ENCODE results near the gene PCGF3.
A peak's percentile ranks its signal among the peaks of the same experiment; 100 is the strongest.
"Not testable (repeated sequence)": the region's sequence is repeated elsewhere in the genome, so short reads cannot be mapped to it uniquely, and the experiment has no call there.

PCGF3 gene

DNA sequence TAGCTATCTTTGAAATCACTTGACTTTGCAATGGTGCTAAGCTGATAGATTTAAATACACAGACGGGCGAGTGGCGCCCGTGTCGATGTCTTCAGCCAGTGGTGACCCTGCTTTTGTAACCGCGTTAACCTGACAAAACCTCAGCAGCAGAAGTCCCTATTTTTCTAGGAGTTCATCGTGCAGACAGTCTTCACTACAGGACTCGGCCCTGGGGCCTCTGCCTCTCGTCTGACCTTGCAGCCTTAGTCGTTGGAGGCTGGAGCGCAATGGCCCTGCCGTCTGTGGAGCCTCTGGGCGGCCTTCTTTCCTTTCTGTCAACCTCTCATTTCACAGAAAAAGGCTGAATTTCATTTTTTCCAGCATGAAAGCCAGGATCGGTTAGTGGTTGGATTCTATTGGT, 62.4 kb downstream of the PCGF3 start:
- DNase-seq = no peak

DNA sequence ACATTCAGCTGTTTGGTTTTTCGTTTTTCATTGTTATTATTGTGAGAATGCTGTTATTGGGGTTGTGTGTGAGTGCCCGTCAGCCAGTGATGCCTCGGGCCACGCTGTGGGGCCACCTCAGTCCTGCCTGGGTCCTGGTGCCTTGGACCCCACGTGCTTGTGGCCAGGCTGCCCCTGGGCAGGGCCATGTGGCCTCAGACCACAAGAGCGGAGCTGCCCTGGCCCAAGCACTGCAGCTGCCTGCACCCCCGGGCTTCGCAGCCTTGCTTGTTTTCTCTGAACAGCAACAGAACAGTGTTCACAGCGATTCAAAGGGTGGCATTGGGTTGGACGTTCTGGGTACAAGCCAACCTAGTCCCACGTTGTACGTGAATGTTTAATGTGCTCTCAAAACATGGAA, 63.4 kb downstream of the PCGF3 start:
- no peak for DNase-seq

DNA sequence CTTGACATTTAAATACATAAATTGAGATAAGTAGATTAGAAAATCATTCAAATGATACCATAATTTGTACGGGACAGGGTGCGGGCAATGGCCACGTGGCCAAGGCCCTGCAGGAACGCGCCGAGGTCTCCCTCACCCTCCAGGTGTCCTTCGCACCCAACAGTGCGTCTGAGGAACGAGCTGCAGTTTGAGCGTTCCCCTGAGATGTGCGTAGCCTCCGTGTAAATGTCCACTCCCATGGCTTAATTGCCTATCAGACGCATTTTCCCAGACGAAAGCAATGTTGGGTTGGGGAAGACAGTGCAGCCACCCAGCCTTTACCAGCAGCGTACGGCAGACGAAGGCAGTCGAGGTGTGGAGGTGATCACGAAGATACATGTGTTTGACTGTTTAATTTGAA, 63.9 kb downstream of the PCGF3 start:
- no peak for DNase-seq

DNA sequence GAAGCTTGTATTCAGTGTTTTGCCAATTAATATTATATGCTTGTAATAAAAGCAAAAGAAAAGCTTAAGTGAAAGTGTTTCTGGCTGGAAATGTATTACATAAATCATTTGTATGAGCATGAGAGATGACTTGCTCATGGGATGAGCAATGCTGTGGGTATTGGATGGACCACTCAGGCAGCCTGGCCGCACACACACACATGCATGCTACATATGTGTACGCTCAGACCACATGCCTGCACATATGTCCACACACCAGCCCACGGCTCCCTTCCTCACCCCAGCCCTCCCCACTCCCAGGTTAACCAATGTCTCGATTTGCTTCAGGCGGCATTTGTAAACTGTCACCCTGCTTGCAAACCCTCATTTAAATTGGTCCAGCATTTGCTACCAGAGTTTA, 64.4 kb downstream of the PCGF3 start:
- no peak for DNase-seq

DNA sequence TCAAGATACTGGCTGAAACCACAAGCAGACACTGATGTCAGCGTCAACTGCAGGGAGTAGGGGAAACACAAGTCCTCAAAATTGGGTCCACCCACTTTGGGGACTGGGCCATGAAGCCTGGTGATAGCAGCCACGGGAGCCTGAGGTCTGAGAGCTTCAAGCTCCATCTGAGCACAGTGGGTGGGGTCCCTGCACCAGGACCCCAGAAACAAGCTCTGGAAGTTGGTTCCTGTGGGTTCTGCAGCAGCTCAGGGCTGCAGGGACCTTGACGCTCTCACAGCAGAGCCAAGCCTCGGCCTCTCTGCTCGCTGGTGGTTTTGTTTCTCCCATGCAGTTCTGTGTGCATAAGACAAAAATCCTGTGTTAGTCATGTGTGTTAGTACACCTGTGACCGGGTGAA, 65.8 kb downstream of the PCGF3 start:
- no peak for DNase-seq

DNA sequence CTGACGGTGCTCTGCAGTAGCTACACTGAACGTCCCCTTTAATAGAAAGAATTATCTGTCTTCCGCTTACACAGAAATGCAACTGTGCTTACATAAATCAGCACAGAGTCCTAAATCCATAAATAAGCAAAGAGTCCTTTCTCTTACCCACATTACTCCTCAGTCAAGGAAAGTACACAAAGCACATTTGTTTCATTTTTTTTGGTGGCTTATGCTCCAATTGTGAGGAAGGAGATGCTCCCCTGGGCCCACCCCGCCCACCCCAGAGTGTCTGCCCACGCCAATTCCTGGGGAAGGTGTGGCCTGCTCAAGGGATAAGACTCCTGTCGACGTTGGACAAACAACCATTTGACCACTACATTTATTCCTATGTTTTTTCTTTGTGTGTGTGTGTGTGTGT, 66.5 kb downstream of the PCGF3 start:
- DNase-seq = no peak

DNA sequence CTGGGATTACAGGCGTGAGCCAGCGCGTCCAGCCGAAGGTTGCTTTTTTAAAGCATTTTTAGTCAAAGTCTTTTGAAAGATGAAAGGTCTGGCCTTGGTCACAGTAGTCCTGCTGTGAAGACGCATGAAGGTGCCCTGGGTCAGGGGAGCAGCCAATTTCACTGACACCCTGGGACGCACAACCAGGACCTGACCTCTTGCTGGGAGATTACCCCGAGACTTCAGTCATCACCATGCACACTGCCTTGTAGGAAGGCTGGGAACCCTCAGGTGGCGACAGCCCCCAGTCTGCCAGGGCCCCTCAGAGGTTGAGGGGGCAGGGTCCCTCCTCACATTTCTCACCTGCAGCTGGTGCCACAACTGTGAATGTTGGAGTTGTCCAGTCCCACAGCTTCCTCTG, 67.1 kb downstream of the PCGF3 start:
- DNase-seq = no peak

DNA sequence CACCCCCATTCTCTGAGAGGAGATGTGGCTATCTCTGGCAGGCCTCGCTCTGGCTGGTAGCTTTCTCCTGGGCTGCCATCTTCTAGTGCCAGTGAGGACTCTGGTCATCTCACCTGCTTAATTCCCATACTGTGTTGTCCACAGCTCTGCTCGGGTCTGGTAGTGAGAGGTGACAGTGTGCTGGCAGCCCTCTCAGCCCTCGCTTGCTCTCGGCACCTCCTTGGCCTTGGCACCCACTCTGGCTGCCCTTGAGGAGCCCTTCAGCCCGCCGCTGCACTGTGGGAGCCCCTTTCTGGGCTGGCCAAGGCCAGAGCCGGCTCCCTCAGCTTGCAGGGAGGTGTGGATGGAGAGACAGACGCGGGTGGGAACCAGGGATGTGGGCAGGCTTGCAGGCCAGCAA, 67.6 kb downstream of the PCGF3 start:
- DNase-seq = no peak

DNA sequence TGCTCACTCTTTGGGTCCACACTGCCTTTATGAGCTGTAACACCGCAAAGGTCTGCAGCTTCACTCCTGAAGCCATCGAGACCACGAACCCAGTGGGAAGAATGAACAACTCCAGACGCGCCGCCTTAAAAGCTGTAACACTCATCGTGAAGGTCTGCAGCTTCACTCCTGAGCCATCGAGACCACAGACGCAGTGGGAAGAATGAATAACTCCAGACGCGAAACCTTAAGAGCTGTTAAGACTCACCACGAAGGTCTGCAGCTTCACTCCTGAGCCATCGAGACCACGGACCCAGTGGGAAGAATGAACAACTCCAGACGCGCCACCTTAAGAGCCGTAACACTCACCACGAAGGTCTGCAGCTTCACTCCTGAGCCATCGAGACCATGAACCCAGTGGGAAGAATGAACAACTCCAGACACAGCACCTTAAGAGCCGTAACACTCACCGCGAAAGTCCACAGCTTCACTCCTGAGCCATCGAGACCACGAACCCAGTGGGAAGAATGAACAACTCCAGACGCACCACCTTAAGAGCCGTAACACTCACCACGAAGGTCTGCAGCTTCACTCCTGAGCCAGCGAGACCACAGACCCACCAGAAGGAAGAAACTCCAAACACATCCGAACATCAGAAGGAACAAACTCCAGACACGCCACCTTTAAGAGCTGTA, 68.9 kb downstream of the PCGF3 start:
- DNase-seq = not testable (repeated sequence)

DNA sequence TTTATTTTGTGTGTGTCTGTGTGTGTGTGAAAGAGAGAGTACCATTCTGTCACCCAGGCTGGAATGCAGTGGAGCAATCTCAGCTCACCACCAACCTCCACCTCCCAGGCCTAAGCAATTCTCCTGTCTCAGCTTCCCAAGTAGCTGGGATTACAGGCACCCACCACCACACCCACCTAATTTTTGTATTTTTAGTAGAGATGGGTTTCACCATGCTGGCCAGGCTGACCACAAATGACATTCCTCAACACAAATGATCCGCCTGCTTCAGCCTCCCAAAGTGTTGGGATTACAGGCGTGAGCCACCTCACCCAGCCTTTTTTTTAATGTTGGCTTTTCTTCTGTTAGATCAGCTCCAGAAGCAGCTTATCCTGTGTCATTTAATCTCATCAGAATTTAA, 69.9 kb downstream of the PCGF3 start:
- DNase-seq = not testable (repeated sequence)

DNA sequence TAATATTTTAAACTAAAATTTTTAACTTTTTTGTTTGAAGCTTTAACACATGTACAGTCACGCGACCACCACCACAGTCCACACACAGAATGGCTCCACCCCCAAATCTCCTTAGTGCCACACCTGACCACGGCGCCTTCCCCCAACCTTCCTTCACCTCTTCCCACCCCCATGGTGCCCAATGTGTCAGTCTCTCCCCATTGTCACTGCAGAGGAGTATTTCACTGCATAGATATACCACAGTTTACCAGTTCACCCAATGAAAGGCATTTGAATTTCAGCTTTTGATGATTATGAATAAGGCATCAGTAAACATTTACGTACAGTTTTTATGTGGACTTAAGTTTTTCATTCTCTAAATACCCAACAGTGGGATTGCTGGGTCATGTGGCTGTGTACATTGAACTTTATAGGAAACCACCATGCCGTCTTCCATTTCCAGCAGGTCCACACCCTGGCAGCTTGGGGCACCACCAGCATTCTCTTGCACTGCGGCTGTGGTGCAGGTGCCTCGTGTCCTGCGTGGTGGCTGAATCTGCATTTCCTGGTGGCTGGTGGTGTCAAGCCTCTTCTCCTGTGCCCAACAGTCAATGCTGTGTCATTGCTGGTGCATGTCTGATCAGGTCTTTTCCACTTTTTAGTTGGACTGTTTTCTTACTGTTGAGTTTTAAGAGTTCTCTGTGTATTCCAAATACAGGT, 71.3 kb downstream of the PCGF3 start:
- no peak for DNase-seq

DNA sequence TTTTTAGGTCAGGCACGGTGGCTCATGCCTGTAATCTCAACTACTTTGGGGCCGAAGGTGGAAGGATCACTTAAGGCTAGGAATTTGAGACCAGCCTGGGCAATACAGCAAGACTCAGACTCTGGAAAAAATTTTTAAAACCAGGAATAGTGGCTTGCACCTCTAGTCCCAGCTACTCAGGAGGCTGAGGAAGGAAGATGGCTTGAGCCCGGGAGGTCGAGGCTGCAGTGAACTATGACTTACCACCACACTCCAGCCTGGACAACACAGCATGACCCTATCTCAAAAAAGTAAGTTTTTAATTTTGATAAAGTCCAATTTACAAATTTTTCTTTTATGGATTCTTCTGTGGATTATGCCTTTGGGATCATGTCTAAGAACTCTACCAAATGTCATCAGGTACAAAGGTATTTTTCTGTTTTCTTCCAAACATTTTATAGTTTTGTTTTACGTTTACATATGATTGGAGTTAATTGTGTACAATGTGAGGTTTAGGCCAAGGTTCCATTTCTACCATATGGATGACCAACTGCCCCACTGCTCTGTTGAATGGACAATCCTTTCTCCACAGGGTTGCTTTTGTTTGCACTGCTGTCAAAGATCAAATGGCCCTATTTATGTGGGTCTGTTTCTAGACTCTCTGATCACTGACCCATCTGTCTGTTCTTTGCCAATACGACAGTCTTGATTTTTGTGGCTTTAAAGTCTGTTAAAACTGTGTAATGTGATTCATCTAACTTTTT, 72.1 kb downstream of the PCGF3 start:
- DNase-seq = no peak

DNA sequence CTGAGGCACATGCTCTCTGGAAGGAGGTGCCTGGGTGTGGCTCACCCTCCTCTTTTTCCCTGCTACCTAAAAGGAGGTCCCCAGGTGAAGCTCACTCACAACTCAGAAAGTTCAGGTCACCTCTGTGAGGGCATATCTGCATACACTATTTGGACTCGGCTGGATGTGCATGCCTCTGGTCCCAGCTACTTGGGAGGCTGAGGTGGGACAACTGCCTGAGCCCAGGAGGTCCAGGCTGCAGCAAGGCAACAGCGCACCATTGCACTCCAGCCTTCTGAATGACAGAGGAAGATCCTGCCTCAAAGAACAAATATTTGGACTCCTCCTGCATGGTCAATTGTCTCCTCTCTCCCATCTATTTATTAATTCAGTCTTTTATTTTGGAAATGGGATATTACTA, 73.9 kb downstream of the PCGF3 start:
- DNase-seq = no peak

DNA sequence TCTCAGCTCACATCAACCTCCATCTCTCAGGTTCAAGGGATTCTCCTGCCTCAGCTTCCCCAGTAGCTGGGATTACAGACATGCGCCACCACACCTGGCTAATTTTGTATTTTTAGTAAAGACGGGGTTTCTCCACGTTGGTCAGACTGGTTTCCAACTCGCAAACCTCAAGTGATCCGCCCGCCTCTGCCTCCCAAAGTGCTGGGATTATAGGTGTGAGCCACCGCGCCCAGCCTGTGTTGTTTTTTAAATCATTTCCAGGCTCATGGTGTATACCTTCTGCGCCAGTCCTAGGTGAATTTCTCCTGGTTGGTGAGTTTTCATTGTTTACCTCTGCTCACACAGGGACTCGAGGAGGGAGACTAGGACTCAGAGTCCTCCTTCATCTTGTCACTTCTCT, 74.6 kb downstream of the PCGF3 start:
- not testable (repeated sequence) for DNase-seq

DNA sequence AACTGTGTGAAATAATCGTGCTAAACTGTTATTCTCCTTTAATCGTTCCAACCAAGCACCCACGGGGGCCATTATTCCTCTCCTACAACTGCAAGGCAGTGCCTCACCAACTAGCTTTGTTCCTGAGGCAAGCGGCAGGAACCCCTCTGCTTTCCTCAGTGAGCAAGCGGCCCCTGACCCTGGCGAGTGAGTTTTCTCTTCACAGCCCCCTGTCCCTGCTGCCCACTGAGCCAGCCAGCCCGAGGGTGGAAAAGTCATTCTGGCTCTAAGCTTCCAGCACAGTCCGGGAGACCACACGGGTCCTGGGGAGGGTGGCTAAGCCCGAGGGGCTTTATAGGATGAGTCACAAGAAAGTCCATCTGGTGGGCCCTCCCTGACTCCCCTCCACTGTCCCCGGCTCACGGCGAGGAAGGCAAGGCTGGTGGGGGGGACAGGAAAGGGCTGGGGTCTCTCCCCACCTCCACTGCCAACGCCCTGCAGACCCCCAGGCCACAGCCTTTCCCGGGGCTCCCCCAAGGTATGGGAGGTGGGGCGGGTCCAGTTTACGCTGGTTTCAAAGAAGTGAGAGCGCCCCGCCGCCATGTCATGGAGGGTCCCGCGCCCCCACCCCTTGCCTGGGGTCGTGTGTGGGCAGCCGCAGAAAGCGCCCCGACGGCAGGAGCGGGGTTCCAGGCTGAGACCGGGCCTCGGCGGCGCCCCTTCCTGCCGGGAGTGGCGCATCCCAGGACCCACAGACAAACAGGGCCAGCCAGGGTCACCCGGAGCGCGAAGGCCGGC, 75.3 kb downstream of the PCGF3 start:
- DNase-seq = no peak

DNA sequence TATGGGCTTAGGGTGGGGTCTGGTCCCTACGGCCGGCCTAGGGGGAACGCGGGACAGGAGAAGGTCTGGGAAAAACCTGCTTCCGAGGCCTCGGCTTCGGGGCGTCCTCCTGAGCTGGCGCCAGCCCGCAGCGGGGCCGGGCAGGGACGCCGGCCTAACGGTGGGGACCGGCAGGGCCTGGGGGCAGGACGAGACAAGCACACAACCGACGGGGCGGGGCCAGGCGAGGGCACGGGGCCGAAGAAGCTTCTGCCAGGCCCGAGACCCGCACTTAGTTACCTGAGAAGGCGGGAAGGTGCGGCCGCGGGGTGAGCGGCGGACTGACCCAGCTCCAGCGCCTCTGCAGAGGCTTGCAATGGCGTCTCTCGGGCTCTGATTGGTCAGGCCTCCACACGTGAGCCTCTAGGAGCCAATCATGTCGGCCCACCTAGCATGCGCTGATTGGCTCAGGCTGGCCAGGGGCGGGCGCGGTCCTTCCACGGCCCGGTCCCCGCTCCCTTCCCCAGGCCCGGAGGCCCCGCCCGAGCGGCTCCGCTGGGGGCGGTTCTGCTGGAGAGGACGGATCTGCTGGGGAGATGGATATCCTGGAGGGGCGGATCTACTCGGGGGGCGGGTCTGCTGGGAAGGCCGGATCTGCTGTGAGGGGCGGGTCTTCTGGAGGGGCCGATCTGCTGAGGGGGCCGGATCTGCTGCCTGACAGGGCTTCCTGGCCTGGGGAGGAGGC, 76.0 kb downstream of the PCGF3 start:
- peak; percentile 95 to 97 for DNase-seq

DNA sequence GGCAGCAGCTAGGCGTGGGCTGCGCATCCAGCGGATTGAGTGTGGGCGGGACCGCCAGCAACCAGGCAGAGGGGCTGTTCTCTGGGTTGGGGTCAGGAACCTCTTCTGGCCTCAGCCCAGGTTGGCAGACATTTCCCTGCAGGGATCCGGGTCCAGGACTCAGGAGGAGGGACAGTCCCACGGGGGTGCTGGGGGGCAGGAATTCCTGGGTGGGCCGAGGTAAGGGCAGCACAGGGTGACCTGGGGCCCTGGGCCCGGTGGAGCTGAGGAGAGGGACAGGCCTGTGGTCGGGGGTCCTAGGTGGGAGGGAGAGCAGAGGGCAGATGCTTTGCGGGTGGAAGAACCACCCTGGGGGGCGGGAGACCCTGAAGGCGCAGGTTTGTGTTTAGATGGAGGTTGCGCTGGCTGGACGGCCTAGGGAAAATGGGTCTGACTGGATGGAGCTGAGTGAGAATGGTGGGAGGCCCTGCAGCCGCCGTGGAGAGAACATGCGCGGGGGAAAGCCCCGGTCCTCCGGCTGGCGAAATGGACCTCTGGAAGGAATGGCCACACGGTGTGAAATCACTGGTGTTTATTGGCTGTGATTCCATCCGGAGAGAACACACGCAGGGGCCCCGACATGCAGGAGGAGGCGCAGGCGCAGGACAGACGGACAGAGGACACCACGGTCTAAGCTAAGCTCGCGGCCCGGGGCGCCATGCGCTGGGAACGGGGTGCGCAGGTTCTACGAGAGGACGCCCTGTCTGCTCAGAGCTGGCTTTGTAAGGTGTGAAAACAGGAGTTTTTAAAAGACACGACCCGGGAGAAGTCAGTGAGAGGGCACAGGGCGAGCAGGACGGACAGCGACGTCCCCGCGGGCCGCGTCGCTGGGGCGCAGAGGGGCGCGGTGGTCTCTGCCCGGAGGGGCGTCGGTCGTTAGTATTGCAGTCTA, 79.0 kb downstream of the PCGF3 start:
- no peak for DNase-seq

DNA sequence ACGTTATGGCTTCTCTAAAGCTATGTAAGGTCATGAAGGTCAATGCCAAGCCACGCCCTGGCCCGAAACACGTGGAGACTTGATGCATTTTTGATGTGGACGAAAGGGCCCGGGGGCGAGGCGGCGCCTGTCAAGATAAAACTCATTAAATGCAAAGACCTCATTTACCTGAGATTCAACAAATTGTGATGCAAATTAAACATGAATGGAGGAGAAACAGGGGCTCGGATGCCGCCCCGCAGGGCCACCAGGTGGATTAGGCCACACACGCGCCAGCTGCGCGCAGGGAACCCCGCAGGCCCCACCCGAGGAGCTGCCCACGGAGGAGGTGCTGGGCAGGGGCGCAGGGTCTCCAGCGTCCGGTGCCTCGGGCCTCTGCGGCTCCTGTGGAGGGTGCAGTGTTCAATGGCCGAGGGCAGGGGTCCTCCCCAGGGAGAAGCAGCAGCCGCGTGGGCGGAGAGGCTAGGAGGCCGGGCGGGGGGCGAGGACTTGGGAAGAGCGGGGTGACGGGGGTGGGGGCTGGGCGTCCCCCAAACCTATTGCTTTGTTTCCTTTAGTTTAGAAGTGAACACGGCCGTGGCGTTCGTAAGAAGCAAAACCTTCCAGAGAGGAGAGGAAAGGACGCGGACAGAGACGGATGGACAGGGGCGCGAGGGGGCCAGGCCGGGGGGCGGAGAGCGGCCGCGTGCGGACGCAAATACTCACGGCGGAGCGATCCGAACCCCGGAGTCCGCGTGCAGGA, 79.9 kb downstream of the PCGF3 start:
- no peak for DNase-seq

DNA sequence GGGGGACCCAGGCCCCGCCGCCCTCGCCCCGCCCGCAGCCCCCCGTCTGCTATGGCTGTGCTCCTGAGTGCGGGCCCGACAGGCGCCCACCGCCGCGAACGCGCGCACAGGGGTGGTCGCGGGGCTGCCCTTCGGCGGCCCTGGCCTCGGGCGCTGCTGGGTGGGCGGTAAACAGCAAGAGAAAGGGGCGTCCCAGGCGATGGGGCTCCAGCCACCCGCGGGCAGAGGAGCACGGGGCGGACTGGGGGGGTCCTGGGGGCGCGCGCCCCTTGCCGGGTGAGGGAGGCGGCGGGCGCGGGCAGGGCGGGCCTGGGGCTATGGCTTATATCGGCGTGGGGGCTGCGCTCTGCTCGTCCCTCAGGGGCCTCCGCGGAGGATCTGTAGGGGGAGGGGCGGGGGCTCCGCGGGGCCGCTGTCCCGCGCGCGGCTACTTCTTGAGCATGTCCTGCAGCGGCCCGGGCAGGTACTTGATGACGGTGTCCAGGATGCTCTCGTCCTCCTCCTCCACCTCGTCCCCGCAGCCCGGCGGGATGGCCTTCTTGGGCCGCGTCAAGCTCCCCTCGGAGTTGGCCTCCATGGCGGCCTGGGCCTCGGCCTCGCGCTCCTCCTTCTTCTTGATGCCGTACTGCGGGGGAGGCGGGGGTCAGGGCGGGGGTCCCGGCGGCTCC, 80.6 kb downstream of the PCGF3 start:
- DNase-seq = no peak

DNA sequence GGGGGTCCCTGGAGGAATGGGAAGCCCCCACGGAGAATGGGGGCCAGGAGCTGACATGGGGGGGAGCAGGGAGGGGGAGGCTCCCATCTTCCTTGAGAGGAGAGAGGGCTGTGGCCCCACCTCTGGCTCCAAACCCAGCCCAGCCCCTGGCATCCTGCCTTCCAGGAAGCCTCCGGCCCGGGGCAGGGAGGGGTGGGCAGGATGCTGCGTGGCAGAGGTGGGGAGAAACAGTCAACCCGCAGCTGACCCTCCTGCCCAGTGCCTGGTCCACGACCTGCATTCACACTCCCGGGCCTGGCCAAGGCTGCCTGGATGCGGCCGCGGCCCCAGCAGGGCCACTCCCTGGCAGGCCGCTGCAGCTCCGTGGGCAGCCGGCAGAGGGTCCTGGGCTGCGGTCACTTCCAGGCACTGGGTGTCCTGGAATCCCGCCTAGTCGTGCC, 81.2 kb downstream of the PCGF3 start:
- no peak for DNase-seq

All from SW 1271 (cell line).